Measurements from ENCODE around the gene CIB4.
A peak's percentile ranks its signal among the peaks of the same experiment; 100 is the strongest.

CIB4 gene

GRCh38 chr2:26627350-26628105 lies 13.6 kb downstream of the CIB4 start:
- DNase-seq (ENCODE audit: low read depth), result no peak
- no peak overlapping the region for H3K4me3 ChIP-seq (ENCODE audit: control insufficient read depth, low read depth, low read length)

GRCh38 chr2:26626606-26627005 lies 14.6 kb downstream of the CIB4 start:
- no peak for DNase-seq (ENCODE audit: low read depth)
- TF ChIP-seq, protein P1, sequence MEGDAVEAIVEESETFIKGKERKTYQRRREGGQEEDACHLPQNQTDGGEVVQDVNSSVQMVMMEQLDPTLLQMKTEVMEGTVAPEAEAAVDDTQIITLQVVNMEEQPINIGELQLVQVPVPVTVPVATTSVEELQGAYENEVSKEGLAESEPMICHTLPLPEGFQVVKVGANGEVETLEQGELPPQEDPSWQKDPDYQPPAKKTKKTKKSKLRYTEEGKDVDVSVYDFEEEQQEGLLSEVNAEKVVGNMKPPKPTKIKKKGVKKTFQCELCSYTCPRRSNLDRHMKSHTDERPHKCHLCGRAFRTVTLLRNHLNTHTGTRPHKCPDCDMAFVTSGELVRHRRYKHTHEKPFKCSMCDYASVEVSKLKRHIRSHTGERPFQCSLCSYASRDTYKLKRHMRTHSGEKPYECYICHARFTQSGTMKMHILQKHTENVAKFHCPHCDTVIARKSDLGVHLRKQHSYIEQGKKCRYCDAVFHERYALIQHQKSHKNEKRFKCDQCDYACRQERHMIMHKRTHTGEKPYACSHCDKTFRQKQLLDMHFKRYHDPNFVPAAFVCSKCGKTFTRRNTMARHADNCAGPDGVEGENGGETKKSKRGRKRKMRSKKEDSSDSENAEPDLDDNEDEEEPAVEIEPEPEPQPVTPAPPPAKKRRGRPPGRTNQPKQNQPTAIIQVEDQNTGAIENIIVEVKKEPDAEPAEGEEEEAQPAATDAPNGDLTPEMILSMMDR (conservative IDR thresholded peaks at IDR 0.05; ENCODE audit: control insufficient read depth, insufficient read depth, low read depth, low read length), result no peak
- H3K4me3 ChIP-seq (ENCODE audit: control insufficient read depth, low read depth, low read length), result no peak overlapping the region

More at GRCh38 chr2:26627350-26628105, 13.6 kb downstream of the CIB4 start:
- TF ChIP-seq, protein P1 (conservative IDR thresholded peaks at IDR 0.05; ENCODE audit: control insufficient read depth, insufficient read depth, low read depth, low read length), result no peak

DNA sequence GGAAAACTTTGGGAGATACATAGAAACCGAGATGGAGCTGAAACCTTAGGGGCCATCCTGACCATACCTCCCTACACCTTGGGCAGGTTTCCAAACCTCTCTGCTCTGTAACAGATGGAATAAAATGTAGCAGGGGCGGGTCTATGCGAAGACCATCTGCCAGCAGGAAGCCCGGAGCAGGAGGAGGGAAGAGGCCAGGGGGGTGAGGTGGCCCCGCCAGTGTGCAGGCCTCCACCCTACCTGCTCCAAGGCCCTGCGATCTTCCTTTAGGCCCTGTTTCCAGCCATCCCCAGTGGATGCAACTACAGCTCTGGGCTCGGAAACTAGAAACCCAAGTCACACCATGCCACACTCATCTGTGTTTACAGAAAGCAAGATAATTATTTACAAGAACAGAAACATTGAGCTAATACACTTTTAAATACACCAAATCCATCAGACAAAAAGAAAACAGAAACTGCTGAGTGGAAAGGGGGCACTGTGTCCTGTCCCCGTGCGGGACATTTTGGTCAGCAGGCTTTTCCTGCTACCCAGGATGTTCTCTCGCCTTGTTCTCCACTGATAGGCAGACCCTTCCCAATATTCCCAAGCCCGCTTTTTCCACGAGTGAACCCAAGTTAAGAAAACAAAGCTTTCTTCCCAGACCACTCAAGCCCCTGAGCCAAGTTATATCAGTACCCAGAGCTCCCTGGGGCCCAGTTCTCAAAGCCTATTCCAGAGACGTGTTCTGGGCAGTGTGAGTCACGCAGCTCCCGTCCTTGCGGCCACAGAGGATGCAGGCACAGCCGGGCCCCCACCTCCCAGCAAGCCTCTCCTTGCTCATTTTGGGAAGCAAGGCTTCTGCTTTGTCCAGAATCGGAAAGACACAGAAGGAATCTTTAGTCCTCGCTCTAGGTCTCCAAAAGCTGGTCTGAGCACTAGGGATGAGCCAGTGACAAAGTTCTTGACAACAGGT lies 17.3 kb downstream of the CIB4 start:
- no peak overlapping the region for H3K4me3 ChIP-seq (ENCODE audit: control insufficient read depth, low read depth, low read length)
- TF ChIP-seq, protein P1 (conservative IDR thresholded peaks at IDR 0.05; ENCODE audit: control insufficient read depth, insufficient read depth, low read depth, low read length), result no peak
- DNase-seq (ENCODE audit: low read depth), result peak; percentile 10

GRCh38 chr2:26621469-26622199 lies 19.5 kb downstream of the CIB4 start:
- peak; percentile 39 for DNase-seq (ENCODE audit: low read depth)
- H3K4me3 ChIP-seq (ENCODE audit: control insufficient read depth, low read depth, low read length), result no peak overlapping the region
- TF ChIP-seq, protein P1 (conservative IDR thresholded peaks at IDR 0.05; ENCODE audit: control insufficient read depth, insufficient read depth, low read depth, low read length), result no peak

DNA sequence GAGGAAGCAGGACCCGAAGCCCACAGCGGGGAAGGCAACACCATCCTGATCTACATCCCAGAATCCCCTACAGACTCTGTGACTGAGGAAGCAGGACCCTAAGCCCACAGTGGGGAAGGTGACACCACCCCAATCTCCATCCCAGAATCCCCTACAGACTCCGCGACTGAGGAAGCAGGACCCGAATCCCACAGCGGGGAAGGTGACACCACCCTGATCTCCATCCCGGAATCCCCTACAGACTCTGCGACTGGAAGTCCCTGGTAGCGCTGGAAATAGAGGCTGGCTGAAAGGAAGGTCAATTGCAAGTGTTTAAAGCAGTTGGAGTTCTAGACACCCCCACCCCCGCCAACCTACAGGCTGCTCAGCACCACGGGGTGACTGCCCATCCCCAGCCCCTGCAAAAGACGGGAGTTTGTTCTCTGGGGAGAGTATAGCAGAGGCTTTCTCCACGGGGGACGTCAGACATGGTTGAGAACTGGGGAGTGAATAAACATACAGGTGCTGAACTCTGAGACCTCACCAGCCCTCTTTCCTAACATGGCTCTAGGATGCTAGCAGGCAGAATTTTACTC lies 21.0 kb downstream of the CIB4 start:
- TF ChIP-seq, protein P1 (conservative IDR thresholded peaks at IDR 0.05; ENCODE audit: control insufficient read depth, insufficient read depth, low read depth, low read length), result no peak
- no peak overlapping the region for H3K4me3 ChIP-seq (ENCODE audit: control insufficient read depth, low read depth, low read length)
- no peak for DNase-seq (ENCODE audit: low read depth)

- DNase-seq (ENCODE audit: low read depth), result no peak
- TF ChIP-seq, protein P1 (conservative IDR thresholded peaks at IDR 0.05; ENCODE audit: control insufficient read depth, insufficient read depth, low read depth, low read length), result no peak
- no peak overlapping the region for H3K4me3 ChIP-seq (ENCODE audit: control insufficient read depth, low read depth, low read length)
Measured at GRCh38 chr2:26619521-26619951, 21.6 kb downstream of the CIB4 start.
